Measurements from ENCODE around the gene MAN1A2. TPM values are rescaled to one million over a fixed set of nuclear protein-coding genes. Genes with fewer than 3 reads are reported as not detected.

The MAN1A2 gene
- total RNA-seq, 1 donor from 2014 or later = 31.8 TPM

- DNase-seq = no peak
- Mint-ChIP-seq H3K27me3 (ENCODE audit: unreplicated experiment) (no peaks in the 10 kb centered on the region), H3K27ac (ENCODE audit: unreplicated experiment) (no peak overlapping the region), H3K9me3 (ENCODE audit: unreplicated experiment) (no peaks in the 10 kb centered on the region), H3K4me1 (ENCODE audit: low read depth, unreplicated experiment) (no peaks in the 10 kb centered on the region), H3K36me3 (ENCODE audit: unreplicated experiment) (peaks cover 16% of the 10 kb centered on the region), H3K4me3 (ENCODE audit: unreplicated experiment) (no peak overlapping the region)
- TF ChIP-seq, protein P1, sequence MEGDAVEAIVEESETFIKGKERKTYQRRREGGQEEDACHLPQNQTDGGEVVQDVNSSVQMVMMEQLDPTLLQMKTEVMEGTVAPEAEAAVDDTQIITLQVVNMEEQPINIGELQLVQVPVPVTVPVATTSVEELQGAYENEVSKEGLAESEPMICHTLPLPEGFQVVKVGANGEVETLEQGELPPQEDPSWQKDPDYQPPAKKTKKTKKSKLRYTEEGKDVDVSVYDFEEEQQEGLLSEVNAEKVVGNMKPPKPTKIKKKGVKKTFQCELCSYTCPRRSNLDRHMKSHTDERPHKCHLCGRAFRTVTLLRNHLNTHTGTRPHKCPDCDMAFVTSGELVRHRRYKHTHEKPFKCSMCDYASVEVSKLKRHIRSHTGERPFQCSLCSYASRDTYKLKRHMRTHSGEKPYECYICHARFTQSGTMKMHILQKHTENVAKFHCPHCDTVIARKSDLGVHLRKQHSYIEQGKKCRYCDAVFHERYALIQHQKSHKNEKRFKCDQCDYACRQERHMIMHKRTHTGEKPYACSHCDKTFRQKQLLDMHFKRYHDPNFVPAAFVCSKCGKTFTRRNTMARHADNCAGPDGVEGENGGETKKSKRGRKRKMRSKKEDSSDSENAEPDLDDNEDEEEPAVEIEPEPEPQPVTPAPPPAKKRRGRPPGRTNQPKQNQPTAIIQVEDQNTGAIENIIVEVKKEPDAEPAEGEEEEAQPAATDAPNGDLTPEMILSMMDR (IDR thresholded peaks at IDR 0.05; ENCODE audit: partially characterized antibody, unreplicated experiment) = no peak
Measured at GRCh38 chr1:117405042-117405441, 37.8 kb downstream of the MAN1A2 start.

DNA sequence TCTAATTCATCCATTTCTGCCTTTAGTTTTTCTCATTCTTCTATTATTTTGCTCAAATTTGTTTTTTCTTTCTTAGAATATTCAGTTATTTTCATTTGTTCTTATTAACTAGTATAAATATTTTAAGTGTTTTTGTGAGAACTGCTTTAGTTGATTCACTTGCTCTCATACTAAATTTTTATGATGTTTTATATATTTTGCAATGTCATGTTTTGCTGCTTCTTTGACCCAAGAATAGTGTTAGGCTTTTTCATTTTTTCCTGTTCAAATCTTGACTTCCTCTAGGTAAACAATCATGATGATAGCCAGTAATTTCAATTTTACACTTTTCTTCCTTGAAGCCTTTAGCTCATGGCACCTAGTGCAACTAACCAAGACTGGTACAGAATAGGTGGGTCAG is 45.2 kb downstream of the MAN1A2 start:
- Mint-ChIP-seq H3K4me1 (ENCODE audit: low read depth, unreplicated experiment) (no peaks in the 10 kb centered on the region), H3K9me3 (ENCODE audit: unreplicated experiment) (peaks cover 2% of the 10 kb centered on the region), H3K4me3 (ENCODE audit: unreplicated experiment) (no peak overlapping the region), H3K27me3 (ENCODE audit: unreplicated experiment) (no peaks in the 10 kb centered on the region), H3K36me3 (ENCODE audit: unreplicated experiment) (no peaks in the 10 kb centered on the region), H3K27ac (ENCODE audit: unreplicated experiment) (no peak overlapping the region)
- no peak for DNase-seq
- TF ChIP-seq, protein P1 (IDR thresholded peaks at IDR 0.05; ENCODE audit: partially characterized antibody, unreplicated experiment) = no peak

GRCh38 chr1:117413412-117413811 is 46.2 kb downstream of the MAN1A2 start:
- Mint-ChIP-seq H3K27me3 (ENCODE audit: unreplicated experiment) (no peaks in the 10 kb centered on the region), H3K4me1 (ENCODE audit: low read depth, unreplicated experiment) (no peaks in the 10 kb centered on the region), H3K27ac (ENCODE audit: unreplicated experiment) (no peak overlapping the region), H3K36me3 (ENCODE audit: unreplicated experiment) (no peaks in the 10 kb centered on the region), H3K4me3 (ENCODE audit: unreplicated experiment) (no peak overlapping the region), H3K9me3 (ENCODE audit: unreplicated experiment) (peaks cover 2% of the 10 kb centered on the region)
- DNase-seq = no peak
- TF ChIP-seq, protein P1 (IDR thresholded peaks at IDR 0.05; ENCODE audit: partially characterized antibody, unreplicated experiment) = no peak

DNA sequence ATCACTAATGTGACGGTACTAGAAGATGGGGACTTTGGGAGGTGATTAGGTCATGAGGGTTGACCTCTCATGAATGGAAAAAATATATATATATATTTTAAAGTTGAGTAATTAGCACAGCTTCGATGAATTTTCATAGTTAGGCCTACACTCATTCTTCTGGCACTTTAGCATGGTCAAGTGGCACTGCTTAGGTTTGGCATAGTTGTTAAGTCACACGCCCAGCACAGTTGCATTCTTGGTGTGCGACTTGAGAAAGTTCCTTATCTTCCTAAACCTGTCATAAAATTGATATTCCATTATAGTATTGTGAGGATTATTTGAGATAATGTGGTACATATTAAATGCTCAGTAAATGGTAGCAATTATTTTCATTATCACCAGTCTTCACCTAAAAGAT is 47.7 kb downstream of the MAN1A2 start:
- Mint-ChIP-seq H3K4me3 (ENCODE audit: unreplicated experiment) (no peak overlapping the region), H3K4me1 (ENCODE audit: low read depth, unreplicated experiment) (no peaks in the 10 kb centered on the region), H3K9me3 (ENCODE audit: unreplicated experiment) (peaks cover 2% of the 10 kb centered on the region), H3K36me3 (ENCODE audit: unreplicated experiment) (no peaks in the 10 kb centered on the region), H3K27ac (ENCODE audit: unreplicated experiment) (no peak overlapping the region), H3K27me3 (ENCODE audit: unreplicated experiment) (no peaks in the 10 kb centered on the region)
- TF ChIP-seq, protein P1 (IDR thresholded peaks at IDR 0.05; ENCODE audit: partially characterized antibody, unreplicated experiment) = no peak
- DNase-seq = no peak

- Mint-ChIP-seq H3K27ac (ENCODE audit: unreplicated experiment) (no peak overlapping the region), H3K4me1 (ENCODE audit: low read depth, unreplicated experiment) (no peaks in the 10 kb centered on the region)
Measured at GRCh38 chr1:117416004-117416403, 48.8 kb downstream of the MAN1A2 start.

More at GRCh38 chr1:117416004-117416403, 48.8 kb downstream of the MAN1A2 start:
- Mint-ChIP-seq H3K9me3 (ENCODE audit: unreplicated experiment) (peaks cover 2% of the 10 kb centered on the region), H3K27me3 (ENCODE audit: unreplicated experiment) (no peaks in the 10 kb centered on the region), H3K36me3 (ENCODE audit: unreplicated experiment) (no peaks in the 10 kb centered on the region), H3K4me3 (ENCODE audit: unreplicated experiment) (no peak overlapping the region)
- no peak for DNase-seq
- TF ChIP-seq, protein P1 (IDR thresholded peaks at IDR 0.05; ENCODE audit: partially characterized antibody, unreplicated experiment) = no peak

Measured in glutamatergic neuron (in vitro differentiated cells).